GF-D8 (cell line): Measurements from ENCODE around the gene GPR150.
A peak's percentile ranks its signal among the peaks of the same experiment; 100 is the strongest.

ENCODE experiments used
- DNase-seq: peaks from one replicate; lab custom pipeline; 2025; lab: John Stamatoyannopoulos, UW

Gene GPR150

GRCh38 chr5:95620030-95620869, at the start of gene GPR150:
TSS of gene GPR150 (plus strand) at chr5:95620087. CDS start at chr5:95620276, 189 bp downstream.
- DNase-seq: peak; percentile 26

- no peak for DNase-seq
These were observed 47.9 kb upstream of the GPR150 start for GRCh38 chr5:95572016-95572415.

GRCh38 chr5:95581576-95581975, 38.3 kb upstream of the GPR150 start:
- DNase-seq: no peak

GRCh38 chr5:95583992-95584391, 35.9 kb upstream of the GPR150 start:
- no peak for DNase-seq

- DNase-seq: peak; percentile 7
These were observed 29.0 kb upstream of the GPR150 start for GRCh38 chr5:95590880-95591279.

- no peak for DNase-seq
These were observed 28.4 kb upstream of the GPR150 start for GRCh38 chr5:95591490-95591901.

- DNase-seq: no peak
These were observed 24.5 kb upstream of the GPR150 start for GRCh38 chr5:95595289-95595931.

GRCh38 chr5:95599252-95599651, 20.6 kb upstream of the GPR150 start:
- no peak for DNase-seq

GRCh38 chr5:95600557-95600956, 19.3 kb upstream of the GPR150 start:
- DNase-seq: no peak

GRCh38 chr5:95605786-95606185, 14.1 kb upstream of the GPR150 start:
- no peak for DNase-seq

GRCh38 chr5:95606419-95606818, 13.5 kb upstream of the GPR150 start:
- no peak for DNase-seq

- no peak for DNase-seq
These were observed 10.2 kb upstream of the GPR150 start for GRCh38 chr5:95609711-95610110.

- no peak for DNase-seq
These were observed 9.3 kb upstream of the GPR150 start for GRCh38 chr5:95610546-95610945.

- DNase-seq: no peak
These were observed 8.5 kb upstream of the GPR150 start for GRCh38 chr5:95611396-95611795.

- DNase-seq: no peak
These were observed 6.4 kb upstream of the GPR150 start for GRCh38 chr5:95613514-95613913.

- DNase-seq: no peak
These were observed 4.8 kb upstream of the GPR150 start for GRCh38 chr5:95615164-95615467.

GRCh38 chr5:95617057-95617456, 2.8 kb upstream of the GPR150 start:
- DNase-seq: no peak

GRCh38 chr5:95619096-95619495, 791 bp upstream of the GPR150 start:
- DNase-seq: no peak

GRCh38 chr5:95619514-95620029, 315 bp upstream of the GPR150 start:
- no peak for DNase-seq

- DNase-seq: peak; percentile 16
These were observed 1.3 kb downstream of the GPR150 start for GRCh38 chr5:95620870-95621838.

GRCh38 chr5:95621839-95622629, 2.1 kb downstream of the GPR150 start:
- peak; percentile 51 for DNase-seq
